WTC11 (cell line): Measurements from ENCODE around the gene PABPN1L. TPM values are rescaled to one million over a fixed set of nuclear protein-coding genes. Genes with fewer than 3 reads are reported as not detected.

Experiments used
- ATAC-seq: fragments of 200-7000 bp; cut with Tn5 transposase; 2 replicates; pipeline ENCODE4 v1.10.0; 2021; ENCODE audit warnings: mild to moderate bottlenecking, moderate library complexity
- CTCF ChIA-PET: fragments of 300-600 bp; sonication (Branson Sonifier 250); formaldehyde crosslinking; loops from one replicate; lab custom pipeline; 2021; ENCODE audit warnings: antibody characterized with exemption; lab: Charles Lee
- POLR2A ChIA-PET: fragments of 350-600 bp; sonication (Branson Sonifier 250); formaldehyde crosslinking; loops from one replicate; lab custom pipeline; 2021; ENCODE audit warnings: antibody characterized with exemption; lab: Charles Lee
- DNase-seq: peaks from one replicate; pipeline ENCODE4 v3.0.0; 2021; ENCODE audit warnings: low spot score
- H3K27ac Mint-ChIP-seq: 2 replicates; pipeline ENCODE4 v1.8.0; 2021; ENCODE audit warnings: mixed read lengths
- H3K27me3 Mint-ChIP-seq: 2 replicates; pipeline ENCODE4 v1.8.0; 2021; ENCODE audit warnings: low read depth, mild to moderate bottlenecking, moderate library complexity, mixed read lengths
- H3K36me3 Mint-ChIP-seq: 2 replicates; pipeline ENCODE4 v1.8.0; 2021; ENCODE audit warnings: mixed read lengths
- H3K4me1 Mint-ChIP-seq: 2 replicates; pipeline ENCODE4 v1.8.0; 2022; ENCODE audit warnings: mixed read lengths
- H3K4me3 Mint-ChIP-seq: 2 replicates; pipeline ENCODE4 v1.8.0; 2021; ENCODE audit warnings: mild to moderate bottlenecking, moderate library complexity, mixed read lengths
- H3K9me3 Mint-ChIP-seq: 2 replicates; pipeline ENCODE4 v1.8.0; 2021; ENCODE audit warnings: mixed read lengths
- IRF2 ChIP-seq: sonication (generic); formaldehyde crosslinking; IDR thresholded peaks from 2 replicates; pipeline ENCODE4 v1.8.0; 2022; ENCODE audit warnings: low read depth, missing genetic modification reagents, borderline replicate concordance
- NFYB ChIP-seq: sonication (generic); formaldehyde crosslinking; conservative IDR thresholded peaks from 2 replicates; pipeline ENCODE4 v1.8.0; 2022; ENCODE audit warnings: low read depth, missing genetic modification reagents
- NR2C2 ChIP-seq: sonication (generic); formaldehyde crosslinking; IDR thresholded peaks from 2 replicates; pipeline ENCODE4 v1.8.0; 2022; ENCODE audit warnings: mild to moderate bottlenecking, missing genetic modification reagents
- NR3C1 ChIP-seq: sonication (generic); formaldehyde crosslinking; conservative IDR thresholded peaks from 2 replicates; pipeline ENCODE4 v1.8.1; 2023; ENCODE audit warnings: low read depth, mild to moderate bottlenecking, missing genetic modification reagents
- TCF7 ChIP-seq: sonication (generic); formaldehyde crosslinking; IDR thresholded peaks from 2 replicates; pipeline ENCODE4 v1.8.0; 2022; ENCODE audit warnings: mild to moderate bottlenecking, low read depth, missing genetic modification reagents, moderate library complexity
- TEAD4 ChIP-seq: sonication (generic); formaldehyde crosslinking; IDR thresholded peaks from 2 replicates; pipeline ENCODE4 v1.8.0; 2022; ENCODE audit warnings: mild to moderate bottlenecking, missing genetic modification reagents
- TP53 ChIP-seq: sonication (generic); formaldehyde crosslinking; IDR thresholded peaks from 2 replicates; pipeline ENCODE4 v1.8.1; 2023; ENCODE audit warnings: mild to moderate bottlenecking, missing genetic modification reagents
- ZNF121 ChIP-seq: sonication (generic); formaldehyde crosslinking; IDR thresholded peaks from 2 replicates; pipeline ENCODE4 v1.8.0; 2023; ENCODE audit warnings: missing genetic modification reagents
- ZNF416 ChIP-seq: fragments of 250-450 bp; sonication (Bioruptor Pico); IDR thresholded peaks from 2 replicates; pipeline ENCODE4 v1.9.0; 2021; ENCODE audit warnings: mild to moderate bottlenecking, inconsistent platforms
- ZNF671 ChIP-seq: fragments of 250-450 bp; sonication (Bioruptor Pico); IDR thresholded peaks from 2 replicates; pipeline ENCODE4 v1.8.0; 2021; ENCODE audit warnings: mild to moderate bottlenecking
- total RNA-seq: library from RNA; stranded (reverse); gene quantifications from 3 replicates; pipeline ENCODE4 v1.2.3, GENCODE V29; 2021
- TF ChIP-seq, protein P1 (sequence below): sonication (generic); formaldehyde crosslinking; IDR thresholded peaks from 2 replicates; pipeline ENCODE4 v1.8.1; 2022; ENCODE audit warnings: mild to moderate bottlenecking, moderate library complexity, missing genetic modification reagents
- TF ChIP-seq, protein P2 (sequence below): fragments of 250-450 bp; sonication (Bioruptor Pico); conservative IDR thresholded peaks from 2 replicates; pipeline ENCODE4 v1.9.0; 2021; ENCODE audit warnings: mild to moderate bottlenecking
- TF ChIP-seq, protein P3 (sequence below): sonication (generic); formaldehyde crosslinking; IDR thresholded peaks from 2 replicates; pipeline ENCODE4 v1.8.1; 2022; ENCODE audit warnings: mild to moderate bottlenecking, missing genetic modification reagents, moderate library complexity, borderline replicate concordance
- TF ChIP-seq, protein P4 (sequence below): fragments of 250-450 bp; sonication (Bioruptor Pico); IDR thresholded peaks from 2 replicates; pipeline ENCODE4 v2.1.2; 2022; ENCODE audit warnings: mild to moderate bottlenecking, moderate library complexity
- TF ChIP-seq, protein P5 (sequence below): sonication (generic); formaldehyde crosslinking; IDR thresholded peaks from 2 replicates; pipeline ENCODE4 v1.8.0; 2022; ENCODE audit warnings: mild to moderate bottlenecking, missing genetic modification reagents
- TF ChIP-seq, protein P6 (sequence below): sonication (generic); formaldehyde crosslinking; IDR thresholded peaks from 2 replicates; pipeline ENCODE4 v1.8.1; 2022; ENCODE audit warnings: low read depth, mild to moderate bottlenecking, moderate library complexity, missing genetic modification reagents, borderline replicate concordance
- TF ChIP-seq, protein P7 (sequence below): fragments of 250-450 bp; sonication (Bioruptor Pico); IDR thresholded peaks from 2 replicates; pipeline ENCODE4 v1.9.0; 2021; ENCODE audit warnings: mild to moderate bottlenecking

Gene PABPN1L
- total RNA-seq, 1 experiment from 2014 or later: not detected

DNA sequence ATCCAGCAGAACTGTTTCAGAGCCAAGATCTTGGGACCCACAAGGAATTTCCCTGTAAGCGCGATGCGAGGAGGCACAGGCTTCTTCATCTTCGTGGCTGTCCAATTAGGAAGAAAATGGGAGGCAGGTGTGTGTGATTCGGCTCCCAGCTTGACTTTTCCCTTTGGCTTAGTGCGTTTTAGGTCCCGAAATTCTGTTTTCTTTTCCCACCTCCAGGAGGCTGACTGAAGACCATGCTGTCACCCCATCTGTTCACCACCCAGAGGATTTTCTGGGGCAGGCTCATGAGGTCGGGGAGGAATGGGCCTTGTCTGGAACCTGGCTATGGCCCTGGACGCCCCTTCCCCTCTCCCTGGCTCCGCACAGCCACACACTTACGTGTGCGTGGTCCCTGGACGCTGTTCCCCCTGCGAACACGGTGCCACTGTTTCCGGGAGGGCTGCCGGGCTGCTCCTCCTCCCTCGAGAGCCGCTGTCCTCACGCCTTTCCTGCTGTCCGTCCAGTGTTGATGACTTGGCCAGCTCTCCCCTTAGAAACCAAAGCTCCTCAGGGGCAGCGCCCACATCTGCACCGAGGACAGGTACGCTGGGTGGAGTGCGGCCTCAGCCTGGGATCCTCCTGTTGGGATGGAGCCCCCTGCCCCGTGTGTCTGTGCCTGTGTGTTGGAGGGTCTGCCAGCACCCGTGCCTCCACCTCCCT lies 2.7 kb upstream of the PABPN1L start:
- Mint-ChIP-seq H3K9me3 (no peaks in the 10 kb centered on the region), H3K27me3 (no peaks in the 10 kb centered on the region), H3K27ac (no peak overlapping the region), H3K36me3 (no peaks in the 10 kb centered on the region), H3K4me1 (no peaks in the 10 kb centered on the region), H3K4me3 (no peak overlapping the region)
- CTCF ChIA-PET: interaction anchor here (0.7 kb wide), 1 partner anchor 132 kb away, joined by 3 read pairs; no protein-coding TSS in a partner anchor
- DNase-seq (no peak), ATAC-seq (no peak)
- no peak for TF ChIP-seq ZNF121 (CRISPR knock-in tag)
- TF ChIP-seq, protein P1, sequence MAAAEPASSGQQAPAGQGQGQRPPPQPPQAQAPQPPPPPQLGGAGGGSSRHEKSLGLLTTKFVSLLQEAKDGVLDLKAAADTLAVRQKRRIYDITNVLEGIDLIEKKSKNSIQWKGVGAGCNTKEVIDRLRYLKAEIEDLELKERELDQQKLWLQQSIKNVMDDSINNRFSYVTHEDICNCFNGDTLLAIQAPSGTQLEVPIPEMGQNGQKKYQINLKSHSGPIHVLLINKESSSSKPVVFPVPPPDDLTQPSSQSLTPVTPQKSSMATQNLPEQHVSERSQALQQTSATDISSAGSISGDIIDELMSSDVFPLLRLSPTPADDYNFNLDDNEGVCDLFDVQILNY: no peak
- TF ChIP-seq, protein P2, sequence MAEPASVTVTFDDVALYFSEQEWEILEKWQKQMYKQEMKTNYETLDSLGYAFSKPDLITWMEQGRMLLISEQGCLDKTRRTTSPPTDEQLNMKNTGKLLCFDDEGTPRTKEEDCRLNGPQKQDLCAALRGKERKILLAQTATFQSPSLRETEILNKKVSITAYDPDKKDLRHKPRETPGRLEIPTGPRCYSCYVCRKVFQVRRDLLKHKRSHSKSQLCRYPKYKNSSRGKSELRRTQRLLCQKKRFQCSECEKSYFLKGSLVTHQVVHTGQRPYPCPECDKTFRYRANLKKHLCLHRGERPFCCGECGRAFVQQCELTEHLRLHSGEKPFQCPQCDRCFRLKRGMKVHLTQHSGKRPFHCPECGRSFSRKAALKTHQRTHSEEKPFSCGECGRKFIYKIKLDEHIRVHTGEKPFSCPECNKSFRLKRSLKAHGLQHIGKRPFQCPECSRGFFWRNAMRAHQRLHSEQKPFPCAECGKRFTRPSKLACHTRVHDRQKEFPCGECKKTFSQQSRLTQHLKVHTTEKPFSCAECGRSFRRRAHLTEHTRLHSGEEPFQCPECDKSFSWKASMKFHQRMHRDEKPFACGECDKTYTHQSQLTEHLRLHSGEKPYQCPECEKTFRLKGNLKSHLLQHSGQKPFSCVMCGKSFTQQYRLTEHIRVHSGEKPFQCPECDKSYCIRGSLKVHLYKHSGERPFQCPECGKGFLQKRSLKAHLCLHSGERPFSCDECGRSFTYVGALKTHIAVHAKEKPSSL (CRISPR knock-in tag): no peak
- TF ChIP-seq, protein P3, sequence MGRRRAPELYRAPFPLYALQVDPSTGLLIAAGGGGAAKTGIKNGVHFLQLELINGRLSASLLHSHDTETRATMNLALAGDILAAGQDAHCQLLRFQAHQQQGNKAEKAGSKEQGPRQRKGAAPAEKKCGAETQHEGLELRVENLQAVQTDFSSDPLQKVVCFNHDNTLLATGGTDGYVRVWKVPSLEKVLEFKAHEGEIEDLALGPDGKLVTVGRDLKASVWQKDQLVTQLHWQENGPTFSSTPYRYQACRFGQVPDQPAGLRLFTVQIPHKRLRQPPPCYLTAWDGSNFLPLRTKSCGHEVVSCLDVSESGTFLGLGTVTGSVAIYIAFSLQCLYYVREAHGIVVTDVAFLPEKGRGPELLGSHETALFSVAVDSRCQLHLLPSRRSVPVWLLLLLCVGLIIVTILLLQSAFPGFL (CRISPR knock-in tag): no peak
- TF ChIP-seq NR3C1 (CRISPR knock-in tag): no peak
- TF ChIP-seq ZNF416 (CRISPR knock-in tag): no peak
- no peak for TF ChIP-seq TP53
- no peak for TF ChIP-seq TEAD4 (CRISPR knock-in tag)
- TF ChIP-seq TCF7 (CRISPR knock-in tag): no peak
- POLR2A ChIA-PET: no interaction called here

DNA sequence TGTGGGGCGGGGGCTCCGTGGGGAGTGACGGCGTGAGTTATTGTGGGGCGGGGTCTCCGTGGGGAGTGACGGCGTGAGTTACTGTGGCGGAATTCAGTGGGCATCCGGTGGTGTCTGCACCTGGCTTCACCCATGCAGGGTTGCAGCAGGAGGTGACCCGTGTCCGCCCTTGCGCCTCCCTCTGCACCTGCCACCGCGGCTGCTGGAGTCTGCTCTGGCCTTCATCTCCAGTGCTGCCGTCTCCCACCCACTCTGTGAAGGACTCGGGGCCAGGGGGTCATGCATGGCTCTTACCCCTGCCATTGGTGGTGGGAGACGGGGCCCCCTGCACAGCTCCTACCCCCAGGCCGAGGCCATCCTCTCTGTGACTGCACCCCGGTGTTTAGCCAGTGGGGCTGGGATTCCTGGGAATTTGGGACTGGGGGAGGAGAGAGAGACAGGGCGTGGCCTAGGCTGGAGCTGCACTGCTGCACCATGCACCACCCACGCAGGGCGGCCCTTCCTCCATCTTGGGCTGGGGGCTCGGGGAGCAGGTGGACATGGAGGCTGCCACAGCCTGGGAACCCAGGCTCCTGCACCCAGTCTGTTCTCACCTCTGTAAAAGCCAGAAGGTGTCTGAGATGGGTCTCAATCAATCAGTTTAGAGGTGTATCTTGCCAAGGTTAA lies 1.3 kb upstream of the PABPN1L start:
- H3K27ac Mint-ChIP-seq: no peak overlapping the region
- ChIA-PET POLR2A (interaction anchor here (0.7 kb wide), 1 partner anchor 77 kb away, joined by 4 read pairs; no protein-coding TSS in a partner anchor), CTCF (no interaction called here)
- no peaks in the 10 kb centered on the region for H3K9me3 Mint-ChIP-seq
- H3K4me3 Mint-ChIP-seq: no peak overlapping the region
- no peaks in the 10 kb centered on the region for H3K36me3 Mint-ChIP-seq
- no peaks in the 10 kb centered on the region for H3K27me3 Mint-ChIP-seq
- no peak for DNase-seq
- no peak for ATAC-seq
- H3K4me1 Mint-ChIP-seq: no peaks in the 10 kb centered on the region
- TF ChIP-seq ZNF671 (CRISPR knock-in tag): no peak
- TF ChIP-seq IRF2: no peak
- TF ChIP-seq, protein P4, sequence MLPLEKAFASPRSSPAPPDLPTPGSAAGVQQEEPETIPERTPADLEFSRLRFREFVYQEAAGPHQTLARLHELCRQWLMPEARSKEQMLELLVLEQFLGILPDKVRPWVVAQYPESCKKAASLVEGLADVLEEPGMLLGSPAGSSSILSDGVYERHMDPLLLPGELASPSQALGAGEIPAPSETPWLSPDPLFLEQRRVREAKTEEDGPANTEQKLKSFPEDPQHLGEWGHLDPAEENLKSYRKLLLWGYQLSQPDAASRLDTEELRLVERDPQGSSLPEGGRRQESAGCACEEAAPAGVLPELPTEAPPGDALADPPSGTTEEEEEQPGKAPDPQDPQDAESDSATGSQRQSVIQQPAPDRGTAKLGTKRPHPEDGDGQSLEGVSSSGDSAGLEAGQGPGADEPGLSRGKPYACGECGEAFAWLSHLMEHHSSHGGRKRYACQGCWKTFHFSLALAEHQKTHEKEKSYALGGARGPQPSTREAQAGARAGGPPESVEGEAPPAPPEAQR (CRISPR knock-in tag): no peak
- TF ChIP-seq TEAD4 (CRISPR knock-in tag): no peak
- no peak for TF ChIP-seq NFYB (CRISPR knock-in tag)
- TF ChIP-seq, protein P5, sequence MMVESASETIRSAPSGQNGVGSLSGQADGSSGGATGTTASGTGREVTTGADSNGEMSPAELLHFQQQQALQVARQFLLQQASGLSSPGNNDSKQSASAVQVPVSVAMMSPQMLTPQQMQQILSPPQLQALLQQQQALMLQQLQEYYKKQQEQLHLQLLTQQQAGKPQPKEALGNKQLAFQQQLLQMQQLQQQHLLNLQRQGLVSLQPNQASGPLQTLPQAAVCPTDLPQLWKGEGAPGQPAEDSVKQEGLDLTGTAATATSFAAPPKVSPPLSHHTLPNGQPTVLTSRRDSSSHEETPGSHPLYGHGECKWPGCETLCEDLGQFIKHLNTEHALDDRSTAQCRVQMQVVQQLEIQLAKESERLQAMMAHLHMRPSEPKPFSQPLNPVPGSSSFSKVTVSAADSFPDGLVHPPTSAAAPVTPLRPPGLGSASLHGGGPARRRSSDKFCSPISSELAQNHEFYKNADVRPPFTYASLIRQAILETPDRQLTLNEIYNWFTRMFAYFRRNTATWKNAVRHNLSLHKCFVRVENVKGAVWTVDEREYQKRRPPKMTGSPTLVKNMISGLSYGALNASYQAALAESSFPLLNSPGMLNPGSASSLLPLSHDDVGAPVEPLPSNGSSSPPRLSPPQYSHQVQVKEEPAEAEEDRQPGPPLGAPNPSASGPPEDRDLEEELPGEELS (CRISPR knock-in tag): no peak
- no peak for TF ChIP-seq NR2C2
- TF ChIP-seq, protein P6, sequence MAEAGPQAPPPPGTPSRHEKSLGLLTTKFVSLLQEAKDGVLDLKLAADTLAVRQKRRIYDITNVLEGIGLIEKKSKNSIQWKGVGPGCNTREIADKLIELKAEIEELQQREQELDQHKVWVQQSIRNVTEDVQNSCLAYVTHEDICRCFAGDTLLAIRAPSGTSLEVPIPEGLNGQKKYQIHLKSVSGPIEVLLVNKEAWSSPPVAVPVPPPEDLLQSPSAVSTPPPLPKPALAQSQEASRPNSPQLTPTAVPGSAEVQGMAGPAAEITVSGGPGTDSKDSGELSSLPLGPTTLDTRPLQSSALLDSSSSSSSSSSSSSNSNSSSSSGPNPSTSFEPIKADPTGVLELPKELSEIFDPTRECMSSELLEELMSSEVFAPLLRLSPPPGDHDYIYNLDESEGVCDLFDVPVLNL (CRISPR knock-in tag): no peak
- TF ChIP-seq, protein P7, sequence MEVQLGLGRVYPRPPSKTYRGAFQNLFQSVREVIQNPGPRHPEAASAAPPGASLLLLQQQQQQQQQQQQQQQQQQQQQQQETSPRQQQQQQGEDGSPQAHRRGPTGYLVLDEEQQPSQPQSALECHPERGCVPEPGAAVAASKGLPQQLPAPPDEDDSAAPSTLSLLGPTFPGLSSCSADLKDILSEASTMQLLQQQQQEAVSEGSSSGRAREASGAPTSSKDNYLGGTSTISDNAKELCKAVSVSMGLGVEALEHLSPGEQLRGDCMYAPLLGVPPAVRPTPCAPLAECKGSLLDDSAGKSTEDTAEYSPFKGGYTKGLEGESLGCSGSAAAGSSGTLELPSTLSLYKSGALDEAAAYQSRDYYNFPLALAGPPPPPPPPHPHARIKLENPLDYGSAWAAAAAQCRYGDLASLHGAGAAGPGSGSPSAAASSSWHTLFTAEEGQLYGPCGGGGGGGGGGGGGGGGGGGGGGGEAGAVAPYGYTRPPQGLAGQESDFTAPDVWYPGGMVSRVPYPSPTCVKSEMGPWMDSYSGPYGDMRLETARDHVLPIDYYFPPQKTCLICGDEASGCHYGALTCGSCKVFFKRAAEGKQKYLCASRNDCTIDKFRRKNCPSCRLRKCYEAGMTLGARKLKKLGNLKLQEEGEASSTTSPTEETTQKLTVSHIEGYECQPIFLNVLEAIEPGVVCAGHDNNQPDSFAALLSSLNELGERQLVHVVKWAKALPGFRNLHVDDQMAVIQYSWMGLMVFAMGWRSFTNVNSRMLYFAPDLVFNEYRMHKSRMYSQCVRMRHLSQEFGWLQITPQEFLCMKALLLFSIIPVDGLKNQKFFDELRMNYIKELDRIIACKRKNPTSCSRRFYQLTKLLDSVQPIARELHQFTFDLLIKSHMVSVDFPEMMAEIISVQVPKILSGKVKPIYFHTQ (CRISPR knock-in tag): no peak
